Right forelimb (tissue), 1 donor: Measurements from ENCODE around the gene FN1.

Experiments used
- DNase-seq: peaks from one replicate; pipeline ENCODE4 v3.0.0-alpha.2; 2018

FN1 gene

DNA sequence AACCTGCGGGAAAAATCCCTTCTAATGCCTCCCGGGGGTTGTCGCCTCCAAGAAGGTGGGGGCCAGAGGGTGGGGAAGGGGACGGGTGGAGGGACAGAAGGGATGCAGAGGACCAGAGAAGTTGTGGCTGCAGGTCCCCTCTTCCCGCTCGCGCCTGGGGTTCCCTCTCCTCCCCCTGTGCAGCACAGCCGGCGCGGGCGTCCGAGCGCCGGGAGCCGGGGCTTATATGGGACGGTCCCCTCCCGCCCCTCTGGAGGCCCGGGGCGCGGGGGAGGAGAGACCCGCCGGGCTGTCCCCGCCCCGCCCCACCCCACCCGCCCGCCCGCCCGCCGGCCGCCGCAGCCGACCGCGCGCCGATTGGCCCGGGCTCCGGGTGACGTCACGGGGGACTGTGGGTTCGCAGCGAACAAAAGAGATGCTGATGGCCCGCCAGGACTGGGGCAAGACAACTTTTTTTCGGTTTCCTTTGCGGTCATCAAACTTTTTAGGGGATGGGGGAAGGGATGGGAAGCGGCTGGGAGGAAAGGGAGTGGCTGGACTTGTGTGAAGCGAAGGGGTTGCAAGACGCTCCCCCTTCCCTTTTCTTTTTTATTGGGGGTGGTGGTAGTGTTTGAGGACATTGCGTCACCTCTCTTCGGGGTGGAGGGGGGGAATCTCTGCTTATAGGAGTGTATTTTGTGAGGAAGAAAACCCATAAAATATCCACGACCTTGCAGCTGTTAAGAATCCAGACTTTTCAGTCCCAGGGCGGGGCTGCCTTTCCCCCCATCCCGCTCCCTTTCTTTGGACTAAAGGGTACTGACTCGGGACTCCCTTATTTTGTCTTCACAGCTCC lies at the start of gene FN1:
Gene FN1, minus strand, starts transcription at position 199 of the 835 bp plus-strand sequence. CDS start 266 bp downstream, outside the sequence.
- DNase-seq: peak; percentile 99

DNA sequence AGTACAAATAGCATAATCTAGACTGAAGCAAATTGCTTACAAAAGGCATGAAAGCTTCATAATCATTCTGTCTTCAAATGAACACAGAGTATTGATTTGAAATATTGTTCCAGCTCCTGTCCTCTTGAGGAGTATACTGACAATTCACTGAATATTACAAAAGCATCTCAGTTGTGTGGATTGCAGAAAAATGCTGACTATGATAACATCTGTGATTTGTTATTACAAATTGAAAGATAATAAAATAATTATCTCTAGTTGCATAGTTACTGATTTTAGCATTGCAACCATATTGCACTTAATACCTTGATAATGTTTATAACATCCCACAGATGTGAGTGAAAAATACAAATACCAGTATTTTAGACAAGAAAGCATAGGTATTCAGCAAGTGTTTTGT lies 49.2 kb upstream of the FN1 start:
- no peak for DNase-seq

DNA sequence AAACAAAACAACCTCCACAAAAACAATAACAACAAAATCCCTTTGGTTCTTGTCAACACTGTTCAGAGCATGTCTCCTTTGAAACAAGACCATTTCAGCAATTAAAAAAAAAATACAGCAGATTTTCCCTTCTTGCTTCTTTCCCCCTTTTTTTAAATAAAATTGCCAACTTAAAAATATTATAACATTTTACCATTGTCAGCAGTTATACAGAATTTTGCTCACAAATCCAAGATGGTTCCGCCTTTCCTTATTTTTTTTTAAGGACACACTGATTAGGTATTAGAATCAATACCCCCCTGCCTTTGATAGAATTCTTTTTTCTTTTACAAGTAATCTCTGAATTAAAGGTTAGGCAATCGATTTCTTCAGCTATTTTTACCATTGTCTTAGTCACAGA lies 48.7 kb upstream of the FN1 start:
- no peak for DNase-seq

DNA sequence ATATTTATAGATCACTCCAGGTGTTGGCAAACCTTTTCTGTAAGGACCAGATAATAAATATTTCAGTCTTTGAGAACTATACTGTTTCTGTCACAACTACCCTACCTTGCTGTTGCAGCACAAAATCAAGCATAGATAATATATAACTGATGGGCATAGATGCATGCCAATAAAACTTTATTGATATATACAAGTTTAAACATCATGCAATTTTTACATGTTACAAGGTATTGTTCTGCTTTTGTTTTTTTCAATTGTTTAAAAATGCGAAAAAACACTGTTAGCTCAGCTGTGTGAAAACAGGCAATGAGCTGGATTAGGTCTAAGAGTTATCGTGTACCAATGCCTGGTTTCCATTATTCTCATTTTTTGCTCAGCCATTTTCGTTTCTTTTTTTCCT lies 47.6 kb upstream of the FN1 start:
- DNase-seq: no peak

DNA sequence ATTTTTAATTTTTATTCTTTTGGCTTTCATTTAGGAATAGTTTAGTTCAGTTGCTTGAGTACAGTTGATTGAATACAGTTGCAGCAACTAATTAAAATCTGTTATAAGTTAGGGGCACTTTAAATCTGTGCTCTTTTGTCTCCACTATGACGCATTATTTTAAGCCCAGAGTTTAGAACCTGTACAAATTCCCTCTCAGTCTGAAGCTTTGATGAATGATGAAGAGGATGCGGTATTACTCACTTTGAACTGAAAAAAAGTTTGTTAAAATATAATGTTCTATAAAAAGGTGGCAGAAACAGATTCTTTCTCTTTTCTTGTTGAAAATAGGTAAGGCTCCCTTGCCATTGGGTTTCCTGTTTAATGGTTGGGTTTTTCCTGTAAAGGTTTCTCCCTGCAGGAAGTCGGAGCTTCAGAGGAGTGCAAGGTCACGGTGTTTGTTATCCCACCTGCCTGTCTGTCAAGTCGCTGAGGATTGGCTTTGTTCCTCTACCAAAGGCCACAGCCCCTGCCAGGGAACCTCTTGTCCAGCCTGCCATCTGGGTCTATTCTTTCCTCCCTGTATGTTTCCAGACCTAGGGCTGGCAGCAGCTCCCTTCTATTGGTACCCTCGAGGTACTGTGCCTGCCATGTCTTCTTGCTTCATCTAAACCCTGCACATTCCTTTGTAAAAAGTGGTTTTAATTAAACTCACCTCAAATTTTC lies 43.8 kb upstream of the FN1 start:
- no peak for DNase-seq

DNA sequence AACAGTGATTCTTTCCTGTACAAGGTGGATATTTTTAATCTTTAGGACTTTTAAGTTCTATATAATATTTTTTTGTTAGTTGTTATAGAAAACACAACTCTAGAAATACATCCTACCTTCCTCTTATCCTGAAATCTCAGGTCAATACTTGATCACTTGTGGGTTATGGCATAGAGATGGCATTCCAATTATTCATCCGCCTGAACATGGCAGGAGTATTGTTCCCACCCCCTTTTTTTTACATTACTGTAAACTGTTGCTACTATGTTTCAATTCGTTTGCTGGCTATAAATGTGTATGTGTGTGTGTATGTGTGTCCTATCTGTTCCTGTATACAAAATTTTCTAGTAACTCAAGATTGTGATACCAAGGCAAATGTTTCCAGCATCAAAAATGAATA lies 43.3 kb upstream of the FN1 start:
- no peak for DNase-seq

DNA sequence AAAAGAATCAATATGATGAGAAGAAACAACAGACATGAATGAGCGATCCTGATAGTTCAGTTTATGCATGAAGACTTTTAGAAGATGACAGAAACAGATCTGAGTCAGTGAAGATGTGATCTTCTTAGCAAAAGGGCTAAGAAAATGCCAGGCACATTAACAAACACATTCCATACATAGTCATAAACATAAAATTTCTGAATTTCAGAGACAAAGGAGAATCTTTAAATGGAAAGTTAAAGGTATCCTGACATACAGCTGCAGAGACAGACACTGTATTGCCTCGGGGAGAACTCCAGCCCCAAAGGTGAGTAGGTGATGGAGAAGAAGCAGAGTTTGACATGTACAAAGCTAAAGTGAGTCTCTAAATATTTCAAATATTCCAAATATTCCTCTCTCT lies 40.6 kb upstream of the FN1 start:
- DNase-seq: no peak

DNA sequence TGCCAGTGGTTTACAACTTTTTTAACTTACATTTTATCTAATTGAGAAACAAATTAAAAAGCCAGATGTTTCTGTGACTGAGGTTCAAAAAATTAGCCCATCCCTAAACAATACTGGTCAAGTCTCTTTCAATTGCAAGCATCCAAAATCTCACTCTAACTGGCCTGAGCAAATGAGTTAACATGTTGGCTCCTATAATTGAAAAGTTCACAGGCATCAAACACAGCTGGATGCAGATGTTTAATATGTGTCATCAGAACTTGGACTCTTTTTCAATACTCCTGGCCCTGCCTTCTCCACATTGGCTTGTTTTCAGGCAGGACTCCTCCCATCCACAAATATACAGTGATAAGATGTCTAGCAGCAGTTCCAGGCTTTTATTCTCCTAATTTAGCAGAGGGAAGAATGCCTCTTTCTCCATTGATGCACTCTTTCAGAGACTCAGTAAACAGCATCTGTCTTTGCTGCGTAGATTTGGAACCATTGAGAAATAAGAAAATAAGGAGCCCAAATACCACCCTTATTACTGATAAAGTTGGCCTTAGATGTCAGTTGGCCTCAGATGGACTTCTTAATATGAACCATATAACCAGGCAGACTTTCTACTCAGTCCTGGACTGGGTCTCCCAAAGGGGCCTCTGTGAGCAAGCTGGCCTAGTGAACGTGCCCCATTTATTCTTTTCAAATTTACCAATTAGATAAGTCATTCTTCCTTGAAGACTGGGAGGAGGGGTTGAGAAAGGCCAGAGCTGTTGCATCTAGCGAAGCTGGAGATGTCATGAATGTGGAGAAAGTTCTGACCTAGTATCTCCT lies 30.4 kb upstream of the FN1 start:
- no peak for DNase-seq

DNA sequence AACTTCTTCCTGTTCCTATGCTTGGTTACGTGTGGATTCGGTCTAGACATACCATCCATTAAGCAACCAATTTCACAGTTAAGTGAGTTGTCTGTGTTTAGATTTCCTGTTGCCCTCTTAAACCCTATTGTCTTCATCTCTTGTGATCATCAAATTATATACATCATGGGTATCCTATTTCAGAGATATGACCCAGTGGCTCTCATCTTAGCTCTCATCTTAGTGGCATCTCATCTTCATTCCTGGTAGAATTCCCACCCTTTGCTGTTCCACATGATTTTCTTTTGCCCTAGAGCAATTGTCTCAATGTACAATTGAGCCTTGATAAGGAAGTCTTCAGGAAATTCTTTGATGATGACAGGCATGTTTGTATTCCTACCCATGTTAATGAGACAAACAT lies 29.4 kb upstream of the FN1 start:
- DNase-seq: no peak

DNA sequence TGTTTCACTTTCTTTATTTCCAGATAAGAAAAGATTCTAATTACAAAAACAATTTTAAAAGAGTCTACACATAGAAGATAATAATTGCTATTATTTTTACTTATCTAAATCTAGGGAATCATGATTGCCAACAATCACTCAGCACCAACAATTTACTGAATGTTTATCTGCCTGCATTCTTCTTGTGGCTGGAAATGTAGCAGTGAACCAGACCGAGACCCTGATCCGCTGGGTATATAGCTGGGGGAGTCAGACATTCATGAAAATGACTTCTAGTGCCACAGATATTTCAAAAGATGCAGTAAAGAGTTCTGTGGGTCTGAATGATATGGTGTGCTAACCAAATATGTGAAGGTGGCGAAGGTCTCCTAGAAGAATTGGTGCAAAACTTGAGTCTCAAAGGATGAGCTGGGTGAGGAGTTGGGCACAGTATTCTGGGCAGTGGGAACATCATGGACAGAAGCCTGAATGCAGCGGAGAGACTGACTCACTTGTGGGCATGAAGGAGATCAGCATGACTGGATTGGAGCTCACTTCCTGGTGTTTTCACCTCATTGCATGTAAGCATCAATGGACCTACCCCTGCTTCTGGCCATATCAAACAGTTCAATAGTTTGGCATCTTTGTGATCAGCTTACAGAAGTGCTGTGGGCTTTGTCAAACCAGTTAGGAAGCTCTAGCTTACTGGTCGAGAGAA lies 26.1 kb upstream of the FN1 start:
- no peak for DNase-seq

DNA sequence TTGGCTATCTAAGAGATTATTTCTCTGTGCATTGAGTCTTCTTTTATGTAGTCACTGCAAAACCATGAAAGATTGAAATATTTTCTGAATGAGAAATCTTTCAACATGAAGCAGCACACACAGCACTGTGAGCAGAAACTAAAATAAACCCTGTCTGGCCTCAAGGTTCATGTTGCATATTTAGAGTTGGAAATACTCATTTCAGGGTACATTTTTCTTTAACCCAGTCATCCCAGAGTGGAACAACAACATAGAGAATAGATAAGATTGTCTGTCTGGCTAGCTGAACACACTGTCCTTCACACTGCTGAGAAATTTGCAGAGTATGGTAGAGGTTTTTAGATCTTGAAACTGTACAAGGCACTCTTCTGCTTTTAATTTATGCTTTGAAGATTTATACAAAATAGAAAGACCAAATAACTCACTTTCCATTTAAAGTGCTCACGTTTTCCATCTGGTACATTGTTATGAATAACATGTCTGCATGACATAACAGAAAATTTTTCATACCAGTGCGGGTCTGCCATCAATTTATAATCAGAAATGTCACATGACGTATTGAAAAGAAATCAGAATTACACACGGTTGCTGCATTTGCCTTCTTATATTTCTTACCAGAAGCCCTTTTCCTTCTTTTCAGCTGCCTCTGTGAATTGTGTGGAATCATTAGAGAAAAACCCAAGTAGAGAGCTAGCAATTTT lies 25.0 kb upstream of the FN1 start:
- DNase-seq: no peak

DNA sequence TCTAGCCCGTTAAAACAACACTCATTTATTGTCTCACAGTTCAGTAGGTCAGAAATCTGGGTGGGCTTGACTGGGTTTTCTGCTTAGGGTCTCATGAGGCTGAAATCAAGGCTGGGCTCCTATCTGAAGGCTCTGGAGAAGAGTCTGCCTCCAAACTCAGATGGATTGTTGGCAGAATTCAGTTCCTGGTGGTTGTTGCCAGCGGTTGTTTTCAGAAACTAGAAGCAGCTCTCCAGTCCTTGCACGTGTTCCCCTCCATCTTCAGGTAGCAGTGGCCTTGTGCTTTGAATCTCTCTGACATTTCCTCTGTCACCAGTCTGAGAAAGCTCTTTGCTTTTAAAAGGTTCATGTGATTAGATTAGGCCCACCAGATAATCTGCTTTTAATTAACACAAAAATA lies 20.1 kb upstream of the FN1 start:
- DNase-seq: no peak

DNA sequence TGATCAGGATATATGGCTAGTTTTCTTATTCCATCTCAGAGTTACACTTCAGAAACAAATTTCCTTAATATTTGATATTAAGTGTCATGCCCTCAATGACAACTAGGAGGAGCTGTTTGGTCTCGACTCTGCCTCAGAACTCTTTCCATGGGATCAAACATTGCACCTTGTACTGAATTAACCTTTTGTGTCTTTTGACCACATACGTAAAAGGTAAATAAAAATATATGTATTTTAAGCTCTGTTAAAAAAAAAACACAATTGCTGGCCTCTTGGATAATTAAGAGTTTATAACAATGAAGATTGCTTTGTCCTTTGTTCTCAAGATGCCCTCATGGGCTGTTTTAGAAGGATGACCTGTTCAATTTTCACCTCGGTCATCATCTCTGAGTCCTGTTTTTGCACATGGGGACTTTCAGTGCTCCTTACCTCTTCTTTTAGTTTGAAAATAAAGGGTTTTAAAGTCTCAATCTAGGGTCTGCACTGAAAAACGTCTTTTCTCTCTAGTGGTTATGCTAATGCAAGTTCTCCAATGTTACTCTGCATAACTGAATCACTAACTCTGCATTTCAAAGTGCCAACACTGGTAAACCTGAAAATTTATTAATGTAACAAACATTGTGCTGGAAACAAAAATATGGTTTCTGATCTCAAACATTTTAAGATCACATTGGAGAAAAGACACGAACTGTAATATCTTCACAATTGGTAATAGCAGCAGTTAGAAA lies 18.8 kb upstream of the FN1 start:
- no peak for DNase-seq

DNA sequence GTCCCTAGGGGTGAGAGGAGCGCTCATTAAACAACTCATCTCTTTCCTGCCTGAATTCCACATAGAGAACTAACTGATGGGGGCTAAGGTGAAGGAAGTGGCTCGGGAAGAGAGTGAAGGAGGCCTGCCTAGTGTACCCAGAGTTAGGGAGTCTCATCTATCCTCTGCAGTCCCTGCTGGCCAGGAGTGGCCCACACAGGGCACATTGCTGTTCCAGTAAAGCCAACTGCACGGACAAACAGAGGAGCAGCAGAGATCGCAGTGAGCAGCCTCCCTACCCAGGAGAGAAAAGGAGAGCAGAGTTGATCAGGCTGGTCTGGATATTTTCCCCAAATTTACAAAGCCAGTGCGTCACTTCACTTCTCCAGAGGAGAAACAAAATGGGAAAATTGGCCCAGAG lies 16.9 kb upstream of the FN1 start:
- no peak for DNase-seq

DNA sequence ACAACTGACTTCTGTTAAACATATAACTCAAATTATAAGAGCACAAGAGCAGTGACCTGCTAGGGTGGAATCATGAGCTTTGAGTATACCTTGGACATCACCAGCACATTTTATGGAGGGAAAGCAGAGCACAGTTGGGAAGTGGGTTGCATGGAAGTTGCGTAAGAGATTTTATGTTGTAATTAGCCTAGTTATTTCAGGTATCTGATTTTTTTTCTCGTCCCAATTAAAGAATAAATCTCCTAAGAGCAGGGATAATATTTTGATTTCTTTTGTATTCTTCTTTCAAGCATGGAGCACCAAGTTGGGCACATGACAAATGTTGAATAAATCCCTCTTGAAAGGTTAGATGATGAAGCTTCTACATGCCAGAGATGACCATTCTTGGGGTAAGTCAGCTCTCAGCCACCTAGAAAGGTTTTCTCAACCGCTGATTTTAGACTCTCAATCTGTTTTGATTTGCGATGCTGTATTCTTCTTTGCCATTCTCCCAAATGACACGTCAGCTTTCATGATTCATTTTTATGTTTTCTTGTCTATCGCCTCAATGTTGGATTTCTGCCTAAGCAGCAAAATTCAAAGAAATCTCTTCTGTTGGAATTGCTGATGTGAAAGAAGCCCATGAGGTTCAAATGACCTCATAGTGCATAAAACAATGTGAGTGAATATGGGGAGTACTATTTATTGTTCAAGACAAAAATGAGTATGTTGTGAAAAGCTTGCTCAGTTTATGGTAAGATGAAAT lies 15.3 kb upstream of the FN1 start:
- DNase-seq: no peak

DNA sequence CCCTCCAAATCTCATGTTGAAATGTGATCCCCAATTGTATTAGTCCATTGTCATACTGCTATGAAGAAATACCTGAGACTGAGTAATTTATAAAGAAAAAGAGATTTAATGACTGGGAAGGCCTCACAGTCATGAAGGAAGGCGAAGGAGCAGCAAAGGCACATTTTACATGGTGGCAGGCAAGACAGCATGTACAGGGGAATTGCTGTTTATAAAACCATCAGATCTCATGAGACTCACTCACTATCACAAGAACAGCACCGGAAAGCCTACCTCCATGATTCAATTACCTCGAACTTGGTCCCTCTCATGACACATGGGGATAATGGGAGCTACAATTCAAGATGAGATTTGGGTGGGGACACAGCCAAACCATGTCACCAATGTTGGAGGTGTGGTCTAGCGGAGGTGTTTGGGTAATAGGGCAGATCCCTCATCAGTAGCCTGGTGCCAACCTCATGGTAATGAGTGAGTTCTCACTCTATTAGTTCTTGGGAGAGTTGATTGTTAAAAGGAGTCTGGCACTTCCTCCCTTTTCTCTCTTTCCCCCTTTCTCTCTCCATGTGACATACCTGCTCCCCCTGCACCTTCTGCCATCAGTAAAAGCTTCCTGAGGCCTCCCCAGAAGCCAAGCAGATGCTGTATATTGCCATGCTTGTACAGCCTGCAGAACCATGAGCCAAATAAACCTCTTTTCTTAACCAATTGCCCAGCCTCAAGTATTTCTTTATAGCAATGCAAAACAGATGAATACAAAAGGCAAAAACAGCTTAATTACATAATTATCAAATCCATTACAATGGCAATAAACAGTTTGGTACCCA lies 14.5 kb upstream of the FN1 start:
- no peak for DNase-seq

DNA sequence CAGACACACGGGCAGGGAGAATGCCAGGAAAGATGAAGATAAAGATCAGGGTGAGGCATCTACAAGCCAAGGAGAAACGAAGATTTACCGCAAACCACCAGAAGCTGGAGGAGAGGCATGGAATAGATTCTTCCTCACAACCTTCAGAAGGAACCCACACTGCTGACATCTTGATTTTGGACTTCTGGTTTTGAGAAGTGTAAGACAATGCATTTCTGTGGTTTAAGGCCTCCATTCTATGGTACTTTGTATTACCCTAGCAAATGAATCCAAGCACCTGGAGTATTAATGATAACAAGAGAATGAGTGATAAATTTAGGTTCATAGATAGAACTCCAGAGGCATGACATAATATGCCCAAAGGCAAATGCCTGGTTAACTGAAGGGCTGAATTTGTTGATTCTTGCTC lies 11.8 kb upstream of the FN1 start:
- no peak for DNase-seq

DNA sequence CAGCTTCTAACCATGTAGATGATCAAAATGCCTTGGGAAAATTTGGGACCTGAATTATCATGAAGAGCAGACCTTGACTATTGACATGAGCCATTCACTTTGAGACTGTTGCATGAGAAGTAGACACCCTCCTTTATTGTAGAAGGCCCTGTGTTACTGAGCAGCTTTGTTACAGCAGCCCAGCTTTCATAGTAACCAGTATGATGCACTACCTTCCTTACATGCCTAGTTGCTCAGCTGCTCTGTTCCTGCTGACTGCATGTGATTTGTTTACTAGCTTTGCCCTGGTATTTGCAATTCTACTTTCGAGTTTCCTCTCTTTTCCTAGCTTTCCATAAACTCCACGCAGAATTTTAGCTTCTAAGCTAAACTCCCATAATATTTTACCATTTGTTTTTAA lies 11.2 kb upstream of the FN1 start:
- DNase-seq: no peak

DNA sequence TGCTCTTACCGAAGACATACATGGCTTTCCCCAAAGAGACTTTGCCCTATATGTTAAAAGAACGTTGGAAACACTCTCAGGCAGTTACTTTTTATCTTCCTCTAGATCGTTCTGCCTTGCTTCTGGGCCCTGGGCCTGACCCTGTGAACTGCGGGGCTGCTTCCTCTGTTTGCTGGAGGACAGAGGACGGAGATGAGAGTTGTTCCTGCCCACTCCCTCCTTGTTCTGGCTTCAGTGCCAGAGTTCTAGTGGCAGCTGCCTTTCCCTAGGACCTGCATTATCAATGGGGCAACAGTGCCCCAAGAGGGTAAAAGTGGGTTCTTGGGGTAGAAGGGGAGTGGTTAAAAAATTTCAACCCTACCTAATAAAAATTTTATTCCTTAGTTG lies 6.5 kb upstream of the FN1 start:
- DNase-seq: no peak
